HG03196 (cell line): ENCODE data around the gene C5orf63.
"Not testable (repeated sequence)": the region's sequence is repeated elsewhere in the genome, so short reads cannot be mapped to it uniquely, and the experiment has no call there.

Source experiments
- ATAC-seq: cut with Tn5 transposase; IDR thresholded peaks from one replicate; pipeline ENCODE4 v1.9.1; 2021; ENCODE audit not compliant: unreplicated experiment

The C5orf63 gene

GRCh38 chr5:127038550-127038949 lies 34.8 kb downstream of the C5orf63 start:
- no peak for ATAC-seq

- ATAC-seq, result no peak
These were observed 41.5 kb downstream of the C5orf63 start for GRCh38 chr5:127031863-127032232.

- peak; percentile 12 for ATAC-seq
These were observed 42.0 kb downstream of the C5orf63 start for GRCh38 chr5:127031147-127031862.

GRCh38 chr5:127030259-127031146 lies 42.8 kb downstream of the C5orf63 start, which contains the start of gene MARCHF3:
Gene MARCHF3 (minus strand): TSS chr5:127030558. CDS start chr5:126918171, 112,387 bp downstream.
- ATAC-seq, result peak; percentile 94

GRCh38 chr5:127029581-127030258 lies 43.6 kb downstream of the C5orf63 start:
- ATAC-seq, result peak; percentile 28

GRCh38 chr5:127028822-127029457 lies 44.4 kb downstream of the C5orf63 start:
- ATAC-seq, result no peak

DNA sequence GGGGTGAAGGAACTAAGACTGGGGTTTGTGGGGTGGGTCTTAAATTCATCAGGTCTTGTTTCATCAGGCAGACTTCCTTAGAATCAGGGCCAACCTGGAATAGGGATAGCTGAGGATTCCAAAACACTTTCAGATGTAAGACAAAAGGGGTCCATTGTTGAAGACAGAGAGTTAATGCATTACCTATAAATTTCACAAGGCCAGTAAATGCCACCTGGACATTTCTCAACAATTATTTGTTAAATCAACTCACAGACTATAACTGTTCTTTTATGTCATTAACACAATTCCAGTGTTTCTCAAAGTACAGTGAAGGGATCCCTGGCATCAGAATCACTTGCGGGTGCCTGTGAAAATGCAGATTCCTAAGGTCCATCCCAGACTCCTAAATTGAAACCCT lies 45.8 kb downstream of the C5orf63 start:
- ATAC-seq, result no peak

GRCh38 chr5:127026166-127026565 lies 47.1 kb downstream of the C5orf63 start:
- ATAC-seq, result no peak

DNA sequence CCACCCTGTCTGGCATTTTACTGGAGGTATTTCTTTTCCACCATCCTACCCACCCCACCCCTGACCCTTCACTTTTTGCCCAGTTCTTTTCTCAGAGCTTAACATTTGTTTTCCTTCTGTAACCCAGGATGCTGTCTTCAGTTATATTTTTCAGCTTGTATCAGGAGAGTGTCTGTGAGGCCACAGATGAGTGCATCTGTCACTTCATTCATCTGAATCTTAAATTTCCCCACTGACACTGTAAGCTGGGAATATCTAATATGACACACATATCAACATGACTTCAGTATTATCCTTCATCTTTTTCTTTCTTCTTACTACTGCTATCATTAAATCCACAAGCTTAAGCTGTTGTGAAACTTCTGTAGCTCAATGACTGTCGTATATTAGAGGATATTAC lies 47.8 kb downstream of the C5orf63 start:
- no peak for ATAC-seq

DNA sequence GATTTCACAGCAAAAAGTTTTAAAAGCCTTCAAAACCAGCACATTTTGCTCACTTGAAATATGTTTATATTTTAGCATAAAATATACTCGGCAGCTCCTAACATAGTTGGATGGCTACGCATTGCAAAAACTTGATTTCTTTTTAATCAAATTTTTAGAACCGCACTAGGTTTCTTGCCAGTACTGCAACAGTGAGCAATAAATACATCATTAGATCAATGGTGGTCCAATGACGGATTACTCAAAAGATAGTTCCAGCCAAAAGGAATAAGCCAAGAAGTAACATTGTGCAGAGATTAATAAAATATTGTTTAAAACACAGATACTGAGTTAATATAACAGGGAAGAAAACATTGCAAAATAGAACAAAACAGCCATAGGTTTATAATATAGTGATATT lies 48.5 kb downstream of the C5orf63 start:
- no peak for ATAC-seq

GRCh38 chr5:127023552-127024191 lies 49.6 kb downstream of the C5orf63 start:
- ATAC-seq, result not testable (repeated sequence)

DNA sequence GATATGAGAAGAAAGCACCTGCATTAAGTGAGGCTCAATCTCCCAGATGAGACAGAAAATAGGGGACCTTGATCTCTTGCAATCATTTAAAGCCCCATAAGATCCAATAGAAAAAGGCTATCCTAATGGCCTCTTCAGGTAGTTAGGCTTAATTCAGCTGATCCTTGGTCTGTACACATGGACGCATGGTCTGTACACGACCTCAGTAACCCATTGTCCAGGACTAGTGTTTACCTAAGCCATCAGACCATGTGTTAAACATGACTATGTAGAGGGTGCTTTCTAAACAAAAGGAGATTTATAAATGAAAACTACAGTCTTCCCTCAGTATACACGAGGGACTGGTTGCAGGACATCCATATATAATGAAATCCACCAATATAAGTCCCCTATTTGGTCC lies 50.5 kb downstream of the C5orf63 start:
- ATAC-seq, result no peak

- ATAC-seq, result no peak
These were observed 53.4 kb downstream of the C5orf63 start for GRCh38 chr5:127019928-127020327.

DNA sequence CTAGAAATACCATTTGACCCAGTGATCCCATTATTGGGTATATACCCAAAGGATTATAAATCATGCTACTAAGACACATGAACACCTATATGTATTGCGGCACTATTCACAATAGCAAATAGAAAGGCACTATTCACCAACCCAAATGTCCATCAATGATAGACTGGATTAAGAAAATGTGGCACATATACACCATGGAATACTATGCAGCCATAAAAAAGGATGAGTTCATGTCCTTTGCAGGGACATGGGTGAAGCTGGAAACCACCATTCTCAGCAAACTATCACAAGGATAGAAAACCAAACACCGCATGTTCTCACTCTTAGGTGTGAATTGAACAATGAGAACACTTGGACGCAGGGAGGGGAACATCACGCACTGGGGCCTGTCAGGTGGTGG lies 56.6 kb downstream of the C5orf63 start:
- not testable (repeated sequence) for ATAC-seq

- ATAC-seq, result no peak
These were observed 57.6 kb downstream of the C5orf63 start for GRCh38 chr5:127015716-127016115.

GRCh38 chr5:127014573-127014972 lies 58.7 kb downstream of the C5orf63 start:
- peak; percentile 44 for ATAC-seq

- ATAC-seq, result no peak
These were observed 59.9 kb downstream of the C5orf63 start for GRCh38 chr5:127013407-127013806.

- ATAC-seq, result no peak
These were observed 60.4 kb downstream of the C5orf63 start for GRCh38 chr5:127012916-127013315.

GRCh38 chr5:127011961-127012644 lies 61.2 kb downstream of the C5orf63 start:
- ATAC-seq, result peak; percentile 82

GRCh38 chr5:127011153-127011552 lies 62.1 kb downstream of the C5orf63 start:
- ATAC-seq, result no peak
